Stomach smooth muscle (tissue), 2 donors: ENCODE results near the gene NEK9.

Experiments
- H3K27ac ChIP-seq: one replicate; pipeline ENCODE4 v1.7.0; 2013; ENCODE audit warnings: mild to moderate bottlenecking, low read length, inconsistent platforms
- H3K27me3 ChIP-seq, 2 donors: one replicate each; pipeline ENCODE4 v1.7.0; 2013; ENCODE audit warnings: low read length in 2 of 2; ENCODE audit not compliant: insufficient read depth in 2 of 2, control insufficient read depth in 1 of 2
- H3K36me3 ChIP-seq, 2 donors: one replicate each; pipeline ENCODE4 v1.7.0; 2013; ENCODE audit warnings: low read length in 2 of 2; ENCODE audit not compliant: control insufficient read depth in 2 of 2, insufficient read depth in 2 of 2
- H3K4me1 ChIP-seq: one replicate; pipeline ENCODE4 v1.7.0; 2013; ENCODE audit warnings: low read length; ENCODE audit not compliant: control insufficient read depth, insufficient read depth
- H3K4me3 ChIP-seq, 2 donors: one replicate each; pipeline ENCODE4 v1.7.0; 2013; ENCODE audit warnings: low read length in 2 of 2
- H3K9ac ChIP-seq, 2 donors: one replicate each; pipeline ENCODE4 v1.7.0; 2013; ENCODE audit warnings: low read length in 2 of 2, mild to moderate bottlenecking in 1 of 2
- H3K9me3 ChIP-seq, 2 donors: one replicate each; pipeline ENCODE4 v1.7.0; 2013; ENCODE audit warnings: low read length in 2 of 2; ENCODE audit not compliant: control insufficient read depth in 2 of 2
- donor health status: healthy.
- donor health status: Pancreatic carcinoma.

Gene NEK9

DNA sequence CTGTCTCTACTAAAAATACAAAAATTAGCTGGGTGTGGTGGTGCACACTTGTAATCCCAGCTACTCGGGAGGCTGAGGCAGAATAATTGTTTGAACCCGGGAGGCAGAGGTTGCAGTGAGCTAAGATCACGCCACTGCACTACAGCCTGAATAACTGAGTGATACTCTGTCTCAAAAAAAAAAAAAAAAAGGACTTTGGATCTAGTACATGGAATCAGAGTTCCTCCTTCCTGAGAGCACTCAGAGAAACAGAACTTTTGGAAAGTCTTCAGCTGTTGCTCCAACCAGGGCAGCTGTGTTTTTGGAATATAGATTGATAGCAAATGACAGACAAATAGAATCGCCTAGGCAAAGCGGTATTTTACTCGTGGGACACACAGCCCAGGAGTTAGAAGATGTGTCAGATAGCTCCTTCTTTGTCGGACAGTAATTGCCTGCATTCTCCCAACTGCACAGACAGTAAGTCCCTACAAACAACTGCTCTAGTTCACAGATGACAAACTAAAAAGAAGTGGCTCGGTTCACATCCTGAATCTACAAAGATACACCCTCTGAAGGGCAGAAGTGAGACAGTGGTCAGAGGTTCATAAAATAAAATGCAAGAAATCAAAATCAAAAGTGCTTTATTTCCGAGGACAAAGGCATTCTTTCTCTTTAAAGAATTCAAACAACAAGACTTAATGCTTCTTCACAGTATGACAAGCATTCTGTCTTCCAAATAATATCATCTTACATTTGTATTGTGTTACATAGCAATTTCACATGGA is 17.1 kb upstream of the NEK9 start:
- Histone ChIP-seq H3K36me3 (peaks cover 3 to 9% of the 10 kb centered on the region in 2 donors), H3K27me3 (no peaks in the 10 kb centered on the region), H3K4me3 (no peak overlapping the region), H3K4me1 (peaks cover 3% of the 10 kb centered on the region), H3K9me3 (no peaks in the 10 kb centered on the region), H3K27ac (no peak overlapping the region), H3K9ac (no peak overlapping the region)

DNA sequence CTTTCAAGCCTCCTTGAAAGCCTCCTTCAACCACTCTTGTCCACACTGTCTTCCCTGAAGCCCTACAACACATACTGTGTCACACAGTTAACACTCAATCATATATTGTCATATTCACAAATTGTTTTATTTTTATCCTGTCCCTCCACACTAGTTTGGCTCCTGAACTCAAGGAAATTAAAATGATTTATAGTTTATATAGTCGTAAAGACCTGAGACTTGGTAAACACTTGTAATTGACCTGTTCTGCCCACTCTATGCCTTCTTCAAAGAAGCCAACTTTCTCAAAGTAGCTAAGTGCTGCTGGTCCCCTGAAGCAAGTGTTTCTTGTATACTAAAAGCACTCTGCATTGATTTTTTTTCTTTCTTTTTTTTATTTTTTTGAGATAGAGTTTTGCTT is 15.6 kb upstream of the NEK9 start:
- Histone ChIP-seq H3K9me3 (no peaks in the 10 kb centered on the region), H3K27ac (no peak overlapping the region), H3K9ac (no peak overlapping the region), H3K4me1 (peaks cover 3% of the 10 kb centered on the region), H3K36me3 (peaks cover 3 to 9% of the 10 kb centered on the region in 2 donors), H3K27me3 (no peaks in the 10 kb centered on the region), H3K4me3 (no peak overlapping the region)

DNA sequence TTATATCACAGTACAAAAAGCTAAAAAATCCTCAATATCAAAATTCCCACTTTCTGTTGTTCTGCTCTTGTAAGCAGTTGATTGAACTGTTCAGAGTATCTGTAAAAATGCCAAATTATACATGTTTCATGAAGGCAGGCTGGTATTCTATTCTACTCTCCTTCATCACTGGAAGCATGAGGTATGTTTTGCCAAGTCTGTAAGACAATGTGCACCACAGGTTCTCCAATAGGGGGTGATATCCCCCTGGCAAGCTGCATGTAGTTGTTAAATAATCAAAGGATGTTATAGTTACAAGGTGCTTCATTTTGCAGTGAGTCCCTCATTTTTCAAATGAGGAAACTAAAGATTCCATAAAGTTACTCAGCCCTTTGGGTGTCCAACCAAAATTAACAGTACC is 15.1 kb upstream of the NEK9 start:
- H3K27ac ChIP-seq, result no peak overlapping the region
- no peak overlapping the region for H3K9ac ChIP-seq
- no peaks in the 10 kb centered on the region for H3K4me1 ChIP-seq
- no peak overlapping the region for H3K4me3 ChIP-seq
- H3K9me3 ChIP-seq, result no peaks in the 10 kb centered on the region
- H3K36me3 ChIP-seq, result peaks cover 3 to 9% of the 10 kb centered on the region in 2 donors
- H3K27me3 ChIP-seq, result no peaks in the 10 kb centered on the region

DNA sequence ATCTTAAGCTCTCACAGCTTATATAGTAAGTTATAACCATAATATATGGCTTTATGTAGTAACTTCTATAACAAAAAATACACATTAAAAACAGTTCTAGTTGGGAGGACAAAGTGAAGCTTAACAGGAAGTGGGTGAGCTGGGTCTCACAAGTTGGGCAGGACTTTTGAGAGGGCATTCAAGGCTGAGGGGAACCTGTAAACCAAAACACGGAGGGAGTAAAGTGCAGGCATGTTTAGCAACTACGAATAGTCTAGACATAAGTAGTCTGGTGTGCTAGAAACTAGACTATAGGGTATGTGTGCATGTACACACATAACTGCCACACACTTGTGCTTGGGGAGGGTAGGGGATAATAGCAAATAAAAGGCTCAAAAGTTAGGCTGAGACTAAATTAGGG is 14.2 kb upstream of the NEK9 start:
- Histone ChIP-seq H3K4me1 (no peaks in the 10 kb centered on the region), H3K9ac (no peak overlapping the region), H3K27ac (no peak overlapping the region), H3K4me3 (no peak overlapping the region), H3K9me3 (no peaks in the 10 kb centered on the region), H3K36me3 (peaks cover 3 to 9% of the 10 kb centered on the region in 2 donors), H3K27me3 (no peaks in the 10 kb centered on the region)

DNA sequence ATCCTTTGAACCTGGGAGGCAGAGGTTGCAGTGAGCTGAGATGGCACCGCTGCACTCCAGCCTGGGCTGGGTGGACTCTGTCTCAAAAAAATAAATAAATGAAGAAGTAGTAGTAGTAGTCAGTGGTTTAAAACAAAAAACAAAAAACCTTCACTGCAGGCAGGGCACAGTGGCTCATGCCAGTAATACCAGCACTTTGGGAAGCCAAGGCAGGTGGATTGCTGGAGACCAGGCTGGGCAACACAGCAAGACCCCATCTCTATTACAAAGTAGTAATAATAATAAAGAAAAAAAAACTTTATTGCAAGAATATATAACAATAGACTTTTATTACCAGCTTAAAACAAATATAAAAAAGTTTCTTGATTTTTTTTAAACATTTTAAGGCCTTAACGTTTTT is 13.8 kb upstream of the NEK9 start:
- H3K9ac ChIP-seq, result no peak overlapping the region
- no peaks in the 10 kb centered on the region for H3K9me3 ChIP-seq
- peaks cover 3 to 9% of the 10 kb centered on the region in 2 donors for H3K36me3 ChIP-seq
- no peaks in the 10 kb centered on the region for H3K27me3 ChIP-seq
- H3K4me1 ChIP-seq, result no peaks in the 10 kb centered on the region
- H3K4me3 ChIP-seq, result no peak overlapping the region
- no peak overlapping the region for H3K27ac ChIP-seq

DNA sequence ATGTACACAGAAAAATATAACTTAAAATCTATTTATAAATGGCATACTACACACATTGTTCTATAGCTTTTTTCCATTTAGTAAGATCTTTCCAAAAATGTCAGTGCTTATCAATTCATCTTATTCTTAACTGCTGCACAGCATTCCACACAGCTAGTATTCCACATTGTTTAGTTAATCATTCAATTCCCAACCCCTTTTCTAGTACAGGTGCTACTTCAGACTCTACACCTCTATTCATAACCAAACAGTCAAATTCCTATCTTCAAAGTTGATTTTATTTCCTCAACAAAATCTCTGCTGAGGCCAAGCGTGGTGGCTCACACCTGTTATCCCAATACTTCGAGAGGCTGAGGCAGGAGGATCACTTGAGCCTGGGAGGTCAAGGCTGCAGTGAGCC is 12.3 kb upstream of the NEK9 start:
- Histone ChIP-seq H3K9ac (no peak overlapping the region), H3K4me3 (no peak overlapping the region), H3K27me3 (no peaks in the 10 kb centered on the region), H3K36me3 (peaks cover 9 to 12% of the 10 kb centered on the region in 2 donors), H3K9me3 (no peaks in the 10 kb centered on the region), H3K27ac (no peak overlapping the region), H3K4me1 (no peaks in the 10 kb centered on the region)

DNA sequence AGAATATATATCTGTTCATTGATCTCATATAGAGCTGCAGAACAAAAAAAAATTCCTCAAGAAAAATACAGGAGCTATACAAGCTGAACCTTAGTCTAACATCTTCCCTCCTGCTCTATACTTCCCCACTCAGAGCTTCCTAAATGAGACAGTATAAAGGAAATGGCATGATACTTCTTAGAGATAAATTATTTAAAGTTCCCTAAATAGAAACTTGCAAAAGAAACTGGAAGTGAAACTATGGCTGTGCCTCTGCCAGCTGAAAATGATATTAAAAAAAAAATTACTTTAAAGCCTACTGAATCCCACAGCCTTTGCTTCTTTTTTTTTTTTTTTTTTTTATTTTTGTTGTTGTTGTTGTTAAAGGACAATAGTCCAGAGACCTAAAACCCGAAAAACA is 11.6 kb upstream of the NEK9 start:
- no peaks in the 10 kb centered on the region for H3K4me1 ChIP-seq
- H3K36me3 ChIP-seq, result peaks cover 12 to 15% of the 10 kb centered on the region in 2 donors
- no peak overlapping the region for H3K27ac ChIP-seq
- no peaks in the 10 kb centered on the region for H3K9me3 ChIP-seq
- no peak overlapping the region for H3K9ac ChIP-seq
- no peaks in the 10 kb centered on the region for H3K27me3 ChIP-seq
- H3K4me3 ChIP-seq, result no peak overlapping the region

DNA sequence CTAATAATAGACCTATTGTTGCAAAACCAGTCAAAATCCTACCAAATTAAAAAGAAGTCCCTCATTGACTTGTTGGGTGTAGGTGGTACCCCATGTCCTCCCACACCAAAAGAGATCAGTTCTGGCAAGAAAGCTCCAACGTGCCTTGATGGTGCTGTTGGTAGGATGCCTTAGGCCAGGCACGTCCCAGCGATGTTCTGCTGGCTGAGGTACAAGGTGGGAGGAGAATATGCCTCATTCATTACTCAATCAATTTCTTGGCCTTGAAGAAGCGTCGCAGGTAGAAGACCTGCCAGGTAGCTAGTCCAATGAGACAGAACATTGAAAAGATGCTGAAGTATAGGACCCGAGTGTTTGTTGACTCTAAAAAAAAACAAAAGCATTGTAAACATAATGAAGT is 7.8 kb upstream of the NEK9 start:
- Histone ChIP-seq H3K4me3 (no peak overlapping the region), H3K9ac (no peak overlapping the region), H3K27me3 (no peaks in the 10 kb centered on the region), H3K36me3 (peaks cover 12 to 15% of the 10 kb centered on the region in 2 donors), H3K9me3 (no peaks in the 10 kb centered on the region), H3K27ac (no peak overlapping the region), H3K4me1 (no peaks in the 10 kb centered on the region)

DNA sequence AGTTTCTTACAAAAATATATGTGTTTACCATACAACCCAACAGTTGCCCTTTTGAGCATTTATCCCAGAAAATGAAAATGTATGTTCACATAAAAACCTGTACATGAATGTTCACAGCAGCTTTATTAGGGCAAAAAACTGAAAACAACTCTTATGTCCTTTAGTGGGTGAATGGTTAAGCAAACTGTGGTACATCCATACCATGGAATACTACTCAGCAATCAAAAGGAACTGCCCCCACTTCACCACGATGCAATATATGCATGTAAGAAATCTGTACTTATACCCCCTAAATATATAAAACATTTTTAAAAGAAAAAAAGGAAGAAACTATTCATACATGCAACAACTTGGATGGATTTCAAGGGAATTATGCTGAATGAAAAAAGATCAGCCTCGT is 6.7 kb upstream of the NEK9 start:
- Histone ChIP-seq H3K27me3 (no peaks in the 10 kb centered on the region), H3K9ac (no peak overlapping the region), H3K36me3 (peaks cover 12 to 15% of the 10 kb centered on the region in 2 donors), H3K4me1 (no peaks in the 10 kb centered on the region), H3K27ac (no peak overlapping the region), H3K4me3 (no peak overlapping the region), H3K9me3 (no peaks in the 10 kb centered on the region)

DNA sequence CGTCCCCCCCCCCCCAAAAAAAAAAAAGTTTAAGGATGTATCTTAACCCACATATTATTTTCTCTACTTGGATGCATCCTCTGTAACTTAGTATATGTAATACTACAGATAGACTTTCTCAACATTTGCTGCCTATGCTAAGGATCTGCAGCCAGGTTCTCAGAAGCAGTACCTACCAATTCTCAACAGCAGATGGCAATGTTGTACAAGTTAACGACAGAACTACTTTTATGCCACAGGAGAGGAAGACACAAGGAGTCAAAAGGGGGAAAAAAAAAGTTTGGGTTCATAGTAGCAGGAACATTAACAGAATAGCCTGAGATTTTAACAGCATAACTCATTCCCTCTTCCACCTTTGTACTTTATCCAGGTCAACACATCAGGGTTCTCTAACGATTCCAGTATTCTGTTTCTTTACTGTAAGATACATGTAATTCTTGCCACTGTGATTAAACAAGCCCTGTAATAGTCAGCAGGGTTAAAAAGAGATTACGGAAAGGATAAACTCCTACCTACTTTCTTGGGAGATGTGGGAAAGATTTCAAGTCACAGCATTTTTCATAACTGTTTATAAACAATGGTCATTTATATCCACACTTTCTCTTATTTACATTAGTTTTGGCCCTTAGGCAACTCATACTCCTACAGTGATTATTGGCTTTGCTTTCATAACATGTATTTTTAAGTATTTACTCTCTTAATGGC is 5.7 kb upstream of the NEK9 start:
- no peak overlapping the region for H3K27ac ChIP-seq
- no peaks in the 10 kb centered on the region for H3K27me3 ChIP-seq
- H3K4me3 ChIP-seq, result no peak overlapping the region
- H3K4me1 ChIP-seq, result peaks cover 10% of the 10 kb centered on the region
- H3K36me3 ChIP-seq, result peaks cover 12 to 15% of the 10 kb centered on the region in 2 donors
- H3K9ac ChIP-seq, result no peak overlapping the region
- no peaks in the 10 kb centered on the region for H3K9me3 ChIP-seq

DNA sequence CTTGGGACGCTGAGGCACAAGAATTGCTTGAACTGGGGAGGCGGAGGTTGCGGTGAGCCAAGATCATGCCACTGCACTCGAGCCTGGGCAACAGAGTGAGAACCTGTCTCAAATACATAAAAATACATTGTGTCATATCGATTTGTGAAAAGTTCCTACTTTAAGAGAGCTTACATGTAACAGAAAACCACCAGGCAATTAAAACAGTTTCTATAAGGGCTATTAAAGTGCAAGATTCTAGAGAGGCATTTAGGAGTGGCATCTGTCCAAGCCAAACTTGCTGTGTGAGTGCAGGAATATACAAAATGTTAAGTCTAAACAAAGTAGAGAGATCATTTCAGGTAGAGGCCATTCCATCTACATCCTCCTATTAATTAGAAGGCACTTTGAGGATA is 1.7 kb upstream of the NEK9 start:
- Histone ChIP-seq H3K4me3 (no peak overlapping the region), H3K27ac (no peak overlapping the region), H3K9ac (no peak overlapping the region), H3K27me3 (no peaks in the 10 kb centered on the region), H3K4me1 (peaks cover 25% of the 10 kb centered on the region), H3K9me3 (no peaks in the 10 kb centered on the region), H3K36me3 (peaks cover 0 to 2% of the 10 kb centered on the region in 2 donors)
